Measurements from ENCODE around the gene PEAR1.

The PEAR1 gene

DNA sequence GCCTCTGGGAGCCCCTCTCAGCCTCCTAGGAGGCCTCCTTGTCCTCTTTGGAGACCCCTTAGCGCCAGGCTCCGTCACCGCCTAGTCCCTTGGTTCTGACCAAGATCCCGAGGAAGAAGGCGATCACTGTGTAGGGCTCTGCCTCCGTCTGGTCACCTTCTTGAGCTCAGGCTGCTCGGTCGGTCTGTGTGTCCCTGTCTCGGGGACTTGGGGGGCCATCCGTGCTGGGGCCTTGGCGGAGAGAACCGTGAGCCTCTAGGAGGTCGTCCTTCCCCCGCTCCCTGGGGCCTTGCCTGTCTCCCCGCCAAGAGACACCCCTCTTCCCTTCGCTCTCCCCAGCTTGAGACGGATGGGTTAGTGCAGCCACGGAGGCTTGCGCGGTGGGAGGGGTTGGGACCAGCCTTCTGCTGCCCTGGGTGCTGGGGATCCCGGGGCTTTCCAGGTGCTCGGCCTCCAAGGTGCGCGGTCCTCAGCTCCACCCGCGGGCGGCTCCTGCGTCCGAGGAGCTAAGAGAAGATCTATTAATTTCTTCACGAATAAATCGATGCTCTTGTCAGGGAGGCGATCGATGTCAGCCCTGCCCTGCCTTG, 33.9 kb upstream of the PEAR1 start:
- no peak for DNase-seq

DNA sequence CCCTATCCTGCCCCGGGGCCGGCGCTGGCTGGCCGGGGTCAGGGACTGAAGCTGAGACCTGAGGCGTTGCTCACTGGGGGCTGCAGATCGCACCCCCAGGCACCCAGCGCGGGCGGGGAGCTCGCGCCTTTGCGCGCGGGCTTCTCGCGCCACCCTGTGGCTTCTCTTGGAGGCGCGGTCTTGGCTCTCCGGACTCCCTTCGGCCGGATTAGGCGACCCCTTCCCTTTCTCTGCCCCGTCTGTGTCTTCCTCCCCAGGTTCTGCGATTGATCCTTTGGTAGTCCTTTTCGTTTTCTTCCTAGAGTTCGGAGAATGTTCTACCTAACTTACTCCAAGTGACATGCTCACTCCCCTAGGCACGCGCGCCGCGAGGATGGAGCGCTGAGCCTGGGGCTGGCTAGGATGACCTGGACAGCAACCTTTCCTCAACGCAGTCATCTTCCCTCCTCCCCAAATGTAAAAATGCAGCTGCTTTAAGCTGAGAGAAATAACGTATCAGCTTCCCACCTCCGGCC, 33.3 kb upstream of the PEAR1 start:
- DNase-seq, result peak; percentile 35

DNA sequence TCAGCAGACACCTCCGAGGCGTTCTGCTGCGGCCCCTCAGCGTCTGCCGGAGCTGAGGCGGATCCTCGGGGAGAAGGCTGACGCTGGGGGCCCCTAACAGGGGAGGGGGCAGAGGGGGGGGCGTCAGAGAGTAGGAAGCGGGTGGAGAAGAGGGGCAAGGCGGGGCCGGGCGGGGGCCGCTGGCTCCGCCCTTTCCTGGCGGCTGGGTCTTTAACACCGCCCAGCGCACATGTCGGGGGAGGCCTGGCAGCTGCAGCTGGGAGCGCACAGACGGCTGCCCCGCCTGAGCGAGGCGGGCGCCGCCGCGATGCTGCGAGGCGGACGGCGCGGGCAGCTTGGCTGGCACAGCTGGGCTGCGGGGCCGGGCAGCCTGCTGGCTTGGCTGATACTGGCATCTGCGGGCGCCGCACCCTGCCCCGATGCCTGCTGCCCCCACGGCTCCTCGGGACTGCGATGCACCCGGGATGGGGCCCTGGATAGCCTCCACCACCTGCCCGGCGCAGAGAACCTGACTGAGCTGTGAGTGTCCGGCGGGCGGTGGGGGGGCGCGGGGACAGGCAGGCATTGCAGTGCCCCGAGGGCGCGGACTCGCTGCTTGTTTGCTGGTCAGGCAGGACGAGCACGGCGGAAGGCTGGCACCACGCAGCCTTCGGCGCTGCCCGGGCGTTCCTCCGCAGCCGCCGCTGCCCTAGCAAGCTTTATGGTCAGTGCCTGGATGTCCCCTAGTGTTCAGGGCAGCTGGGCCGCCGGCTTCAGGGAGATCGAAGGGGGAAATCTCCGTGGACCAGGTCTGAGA, 32.7 kb upstream of the PEAR1 start, which contains the start of gene NTRK1:
TSS of gene NTRK1 (plus strand) at position 238 of the 796 bp plus-strand sequence. CDS start at position 308, 70 bp downstream.
- DNase-seq, result peak; percentile 28

DNA sequence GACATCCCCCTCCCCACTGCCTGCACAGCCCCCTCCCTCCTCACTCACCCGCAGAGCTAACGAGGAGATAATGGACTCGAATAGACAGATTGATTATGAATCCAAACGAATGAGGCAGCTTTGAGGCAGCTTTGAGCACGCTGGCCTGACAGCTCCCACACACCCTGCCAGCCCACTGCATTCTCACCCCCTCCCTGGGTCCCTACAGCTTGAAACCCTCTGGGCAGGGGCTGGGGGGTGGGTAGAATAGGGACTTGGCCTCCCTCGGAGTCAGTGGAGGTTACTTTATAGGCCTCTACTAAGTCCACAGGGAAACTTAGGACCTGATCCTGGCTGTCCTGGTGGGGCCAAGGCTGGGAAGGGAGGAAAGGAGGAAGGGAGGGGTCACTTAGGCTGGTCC, 30.9 kb upstream of the PEAR1 start:
- DNase-seq, result no peak

DNA sequence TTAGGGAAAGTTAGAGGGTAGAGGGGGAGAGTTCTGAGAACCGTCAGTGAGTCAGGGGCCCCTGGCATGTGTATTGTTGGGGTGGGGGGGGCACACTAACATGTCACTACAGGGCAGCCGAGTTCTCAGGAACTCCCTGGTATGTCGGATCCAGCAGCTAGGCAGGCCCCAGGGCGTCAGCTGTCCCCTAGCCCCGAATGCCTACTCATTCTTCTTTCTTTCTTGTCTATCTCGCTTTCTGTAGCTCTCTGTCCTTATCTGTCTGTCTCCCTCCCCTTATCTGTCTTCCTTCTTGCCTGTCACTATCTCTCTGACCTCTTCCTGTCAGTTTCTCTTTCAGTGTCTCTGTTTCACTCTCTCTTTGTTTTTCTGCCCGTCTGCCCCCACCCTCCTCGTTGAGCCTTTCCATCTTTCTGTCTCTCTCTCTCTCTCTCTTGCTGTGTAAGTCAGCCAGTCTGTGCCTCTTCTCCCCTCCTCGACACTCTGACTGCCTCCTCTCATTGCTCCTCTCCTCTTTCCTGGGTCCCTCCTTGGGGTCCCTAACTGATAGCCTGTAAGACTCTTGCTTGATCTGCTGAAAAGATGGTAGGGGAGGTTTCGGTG, 30.4 kb upstream of the PEAR1 start:
- DNase-seq, result no peak

DNA sequence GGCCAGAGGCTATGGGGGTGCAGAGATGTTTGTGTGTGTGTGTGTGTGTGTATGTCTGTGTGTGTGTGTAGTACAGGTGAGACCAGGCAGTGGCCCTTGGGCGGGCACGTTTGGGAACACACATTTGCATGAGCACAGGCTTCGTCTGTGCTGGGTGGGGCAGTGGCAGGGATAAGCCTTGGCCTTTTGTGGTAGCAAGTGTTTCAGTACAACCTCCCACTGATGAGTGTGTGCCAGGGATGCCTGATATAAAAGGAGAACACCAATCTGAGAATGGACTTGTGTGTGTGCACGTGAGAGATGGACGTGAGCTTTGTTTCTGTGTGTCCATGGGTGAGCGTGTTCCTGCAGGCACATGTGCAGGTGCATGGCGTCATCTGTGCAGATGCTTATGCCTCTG, 29.9 kb upstream of the PEAR1 start:
- DNase-seq, result no peak

DNA sequence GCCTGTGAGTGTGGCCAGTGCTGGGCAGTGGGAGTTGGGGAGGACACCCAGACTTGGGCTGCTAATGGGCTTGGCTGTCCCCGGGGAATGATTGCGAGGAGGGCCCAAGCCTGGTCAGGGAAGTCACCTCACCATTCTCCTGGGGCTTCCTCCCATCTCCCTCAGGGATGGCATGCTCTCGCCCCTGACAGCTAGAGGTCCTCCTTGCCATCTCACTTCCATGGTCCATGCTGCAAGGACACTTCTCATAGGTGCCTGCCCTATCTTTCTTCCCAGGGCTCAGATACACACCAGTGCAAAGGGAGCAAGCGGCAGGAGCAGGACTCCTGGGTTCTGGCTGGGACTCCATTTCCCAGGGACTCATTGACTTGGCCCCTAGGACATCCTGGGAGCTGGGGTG, 28.7 kb upstream of the PEAR1 start:
- no peak for DNase-seq

DNA sequence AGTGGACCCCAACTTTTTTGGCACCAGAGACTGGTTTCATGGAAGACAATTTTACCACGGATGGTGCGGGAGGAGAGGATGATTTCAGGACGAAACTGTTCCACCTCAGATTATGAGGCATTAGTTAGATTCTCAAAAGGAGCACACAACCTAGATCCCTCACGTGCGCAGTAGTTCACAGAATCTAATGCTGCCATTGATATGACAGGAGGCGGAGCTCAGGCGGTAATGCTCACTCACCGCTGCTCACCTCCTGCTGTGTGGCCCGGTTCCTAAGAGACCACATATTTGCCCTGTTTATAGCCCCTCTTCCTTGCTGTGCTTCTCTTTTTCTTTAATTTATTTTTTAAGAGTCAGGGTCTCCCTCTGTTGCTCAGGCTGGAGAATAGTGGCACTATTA, 28.3 kb upstream of the PEAR1 start:
- DNase-seq, result no peak

DNA sequence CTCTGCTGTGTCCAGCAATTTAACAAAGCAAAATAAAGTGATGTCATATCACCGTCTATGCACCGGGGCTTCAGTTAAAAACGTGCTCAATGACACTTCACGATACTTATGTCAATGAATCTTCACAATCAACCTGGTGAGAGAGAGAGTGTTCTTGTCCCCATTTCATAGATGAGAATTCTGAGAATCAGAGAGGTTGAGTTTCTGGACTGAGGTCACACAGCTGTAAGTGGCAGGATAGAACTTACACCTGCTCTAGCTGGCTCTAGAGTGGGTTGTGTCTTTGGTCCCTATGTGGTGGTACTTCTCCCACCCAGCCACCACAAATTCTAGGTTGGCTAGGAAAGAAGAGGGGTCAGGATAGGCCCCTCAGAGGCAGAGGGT, 27.7 kb upstream of the PEAR1 start:
- no peak for DNase-seq

DNA sequence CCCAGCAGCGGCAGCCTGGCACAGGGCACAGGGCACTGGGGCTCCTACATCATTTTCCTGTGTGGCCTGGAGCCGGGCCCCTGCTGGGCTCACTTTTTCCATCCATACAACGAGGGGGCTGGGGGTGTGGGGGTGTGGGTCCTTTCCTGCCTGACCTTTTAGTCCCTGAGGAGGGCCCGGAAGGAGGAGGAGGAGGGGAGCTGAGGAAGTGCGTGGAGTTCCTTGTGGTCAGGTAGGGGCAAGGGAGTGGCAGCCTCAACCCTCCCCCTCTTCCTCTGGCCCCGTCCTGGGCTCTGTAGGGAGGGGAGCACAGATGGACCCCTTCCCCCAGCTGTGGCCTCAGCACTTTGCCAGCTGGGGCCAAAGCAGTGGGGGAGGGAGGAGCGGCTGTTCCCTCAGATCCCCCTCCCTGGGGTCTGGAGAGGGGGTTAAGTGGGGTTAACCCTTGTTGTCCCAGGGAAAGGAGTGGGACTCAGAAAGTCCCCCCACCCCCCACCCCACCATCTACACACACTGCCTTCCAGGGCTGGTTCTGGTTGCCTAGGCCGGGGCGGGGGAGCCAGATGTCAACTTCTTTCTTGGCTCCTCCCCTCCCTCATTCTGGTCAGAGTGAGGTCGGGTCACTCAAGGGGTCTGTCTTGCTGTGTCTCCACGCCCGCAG, 27.1 kb upstream of the PEAR1 start:
- DNase-seq, result no peak

DNA sequence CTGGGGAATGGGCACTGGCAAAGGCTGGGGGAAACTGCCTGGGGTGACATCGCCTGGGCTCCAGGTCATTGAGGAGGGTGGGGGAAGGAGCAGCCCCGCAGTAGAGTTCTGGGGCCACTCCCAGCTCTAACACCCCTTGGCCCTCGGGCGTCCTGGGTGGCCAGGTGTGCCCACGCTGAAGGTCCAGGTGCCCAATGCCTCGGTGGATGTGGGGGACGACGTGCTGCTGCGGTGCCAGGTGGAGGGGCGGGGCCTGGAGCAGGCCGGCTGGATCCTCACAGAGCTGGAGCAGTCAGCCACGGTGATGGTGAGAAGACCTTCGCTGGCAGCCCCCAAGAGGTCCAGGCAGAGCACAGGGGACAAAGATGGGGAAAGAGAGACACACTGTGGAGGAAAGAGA, 25.2 kb upstream of the PEAR1 start:
- no peak for DNase-seq

DNA sequence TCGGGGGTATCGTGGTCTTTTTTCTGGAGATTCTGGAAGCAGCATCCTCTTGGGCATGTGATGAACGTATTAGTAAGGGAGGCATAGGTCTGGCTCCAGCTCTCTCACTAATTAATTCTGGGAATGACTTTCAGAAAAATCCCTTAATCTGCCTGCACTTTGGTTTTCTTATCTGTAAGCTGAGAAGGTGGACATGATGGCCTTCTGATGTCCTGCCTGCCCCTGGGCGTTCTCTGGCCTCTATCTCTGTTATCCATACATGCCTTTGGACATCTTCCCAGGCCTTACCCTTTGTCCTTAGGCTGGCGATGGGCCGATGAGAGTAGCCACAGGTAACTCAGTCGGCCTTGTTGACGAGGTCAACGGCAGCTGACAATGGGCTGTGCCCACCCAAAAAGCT, 24.1 kb upstream of the PEAR1 start:
- DNase-seq, result no peak

DNA sequence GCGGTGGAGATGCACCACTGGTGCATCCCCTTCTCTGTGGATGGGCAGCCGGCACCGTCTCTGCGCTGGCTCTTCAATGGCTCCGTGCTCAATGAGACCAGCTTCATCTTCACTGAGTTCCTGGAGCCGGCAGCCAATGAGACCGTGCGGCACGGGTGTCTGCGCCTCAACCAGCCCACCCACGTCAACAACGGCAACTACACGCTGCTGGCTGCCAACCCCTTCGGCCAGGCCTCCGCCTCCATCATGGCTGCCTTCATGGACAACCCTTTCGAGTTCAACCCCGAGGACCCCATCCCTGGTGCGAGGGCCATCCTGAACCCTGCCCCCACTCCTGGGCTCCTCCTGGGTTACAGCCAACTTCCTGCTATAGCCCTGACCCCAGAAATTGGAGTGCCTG, 19.9 kb upstream of the PEAR1 start:
- DNase-seq, result no peak

DNA sequence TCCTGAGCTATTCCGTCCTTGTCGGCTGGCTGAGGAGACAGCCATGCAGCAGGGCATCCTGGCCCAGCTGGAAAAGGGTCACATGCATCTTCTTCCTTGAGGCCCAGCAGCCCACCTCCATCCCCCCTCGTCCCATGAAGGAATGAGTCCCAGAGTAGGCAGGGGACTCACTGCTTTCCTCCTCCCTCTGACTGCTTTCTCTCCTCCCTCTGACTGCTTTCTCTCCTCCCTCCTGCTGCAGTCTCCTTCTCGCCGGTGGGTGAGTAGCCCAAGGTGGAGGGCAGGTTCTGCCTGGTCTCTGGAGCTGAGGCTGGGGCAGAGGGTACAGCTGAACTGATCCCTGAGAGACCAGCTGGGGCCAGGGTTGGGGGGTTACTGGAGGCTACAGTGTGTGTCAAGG, 19.4 kb upstream of the PEAR1 start:
- no peak for DNase-seq

DNA sequence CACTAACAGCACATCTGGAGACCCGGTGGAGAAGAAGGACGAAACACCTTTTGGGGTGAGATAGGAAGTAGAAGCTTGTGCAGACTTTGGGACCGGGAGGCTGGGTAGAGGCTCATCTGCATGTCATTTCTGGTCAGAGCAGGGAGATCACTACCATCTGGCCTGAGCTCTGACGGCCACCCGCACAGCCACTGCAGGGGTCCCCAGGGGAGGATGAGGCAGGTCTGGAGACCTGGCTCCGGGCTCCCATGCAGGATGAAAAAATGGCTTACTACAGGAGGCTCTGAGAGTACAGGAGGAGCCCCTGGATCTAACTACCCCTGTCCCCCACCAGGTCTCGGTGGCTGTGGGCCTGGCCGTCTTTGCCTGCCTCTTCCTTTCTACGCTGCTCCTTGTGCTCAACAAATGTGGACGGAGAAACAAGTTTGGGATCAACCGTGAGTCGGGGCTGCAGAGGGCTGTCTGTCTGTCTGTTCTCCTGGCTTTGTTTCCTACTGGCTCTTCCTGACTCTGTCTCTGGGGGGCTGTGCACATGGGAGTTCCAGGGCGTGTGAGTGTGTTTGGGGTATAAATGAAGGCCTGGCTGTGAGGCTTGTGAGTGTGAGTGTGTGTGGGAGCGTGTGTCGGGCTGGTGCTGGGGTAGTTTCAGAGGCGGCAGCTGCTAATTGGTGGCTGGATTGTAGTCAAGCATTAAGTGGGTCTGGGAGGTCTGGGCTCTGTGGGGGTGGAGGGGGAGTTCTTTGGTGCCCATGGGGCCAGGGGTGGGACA, 18.8 kb upstream of the PEAR1 start:
- no peak for DNase-seq

DNA sequence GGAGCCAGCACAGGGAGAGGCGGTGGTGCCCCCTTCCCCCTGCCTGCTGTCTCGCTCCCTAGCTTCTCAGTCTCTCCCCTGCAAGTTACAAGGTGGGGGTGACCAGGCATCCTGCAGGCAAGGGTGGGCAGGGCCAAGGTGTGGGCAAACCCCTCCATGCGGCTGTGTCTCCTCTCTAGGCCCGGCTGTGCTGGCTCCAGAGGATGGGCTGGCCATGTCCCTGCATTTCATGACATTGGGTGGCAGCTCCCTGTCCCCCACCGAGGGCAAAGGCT, 18.2 kb upstream of the PEAR1 start:
- no peak for DNase-seq

DNA sequence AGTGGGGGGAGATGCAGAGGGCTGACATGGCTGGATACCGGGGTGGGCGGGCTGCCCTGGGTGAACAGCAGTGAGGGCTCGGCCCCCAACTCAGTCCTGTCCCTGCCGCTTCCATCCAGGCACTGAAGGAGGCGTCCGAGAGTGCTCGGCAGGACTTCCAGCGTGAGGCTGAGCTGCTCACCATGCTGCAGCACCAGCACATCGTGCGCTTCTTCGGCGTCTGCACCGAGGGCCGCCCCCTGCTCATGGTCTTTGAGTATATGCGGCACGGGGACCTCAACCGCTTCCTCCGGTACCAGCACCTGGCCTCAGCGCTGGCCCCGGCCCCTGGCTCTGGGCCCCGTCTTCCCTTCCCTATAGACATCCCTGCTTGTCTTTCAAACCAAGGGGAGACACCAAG, 17.2 kb upstream of the PEAR1 start:
- no peak for DNase-seq

DNA sequence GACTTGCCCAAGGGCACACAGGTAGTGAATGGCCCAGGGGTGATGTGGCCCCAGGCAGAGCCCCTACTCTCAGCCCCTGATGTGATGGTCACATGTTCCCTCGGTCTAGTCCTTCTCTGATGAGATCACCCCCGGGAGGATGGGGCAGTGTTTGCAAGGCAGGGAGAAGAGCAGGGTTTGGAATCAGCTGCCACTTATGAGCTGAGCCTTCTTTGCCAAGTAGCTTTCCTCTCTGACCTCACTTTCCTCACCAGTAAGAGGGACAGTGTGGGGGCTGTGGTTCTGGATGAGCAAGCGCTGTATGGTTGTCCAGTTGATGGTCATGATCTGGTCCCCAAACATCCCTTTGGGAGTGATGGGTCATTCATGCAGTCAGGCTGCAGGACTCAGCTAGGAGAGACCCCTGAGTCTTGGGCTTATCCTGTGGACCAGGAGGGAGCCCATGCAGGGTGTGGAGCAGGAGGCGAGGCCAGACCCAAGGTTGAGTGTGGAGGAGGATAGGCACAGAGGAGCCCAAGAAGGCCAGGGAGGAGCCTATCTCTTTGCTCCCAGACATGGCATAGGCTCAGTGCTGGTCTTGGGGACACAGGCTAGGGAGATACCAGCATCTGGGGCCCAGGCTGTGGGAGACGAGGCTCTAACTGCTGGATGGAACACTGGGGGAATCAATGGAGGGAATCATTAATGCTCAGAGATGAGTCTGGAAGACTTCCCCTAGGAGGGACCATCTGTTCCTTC, 15.9 kb upstream of the PEAR1 start:
- DNase-seq, result no peak

DNA sequence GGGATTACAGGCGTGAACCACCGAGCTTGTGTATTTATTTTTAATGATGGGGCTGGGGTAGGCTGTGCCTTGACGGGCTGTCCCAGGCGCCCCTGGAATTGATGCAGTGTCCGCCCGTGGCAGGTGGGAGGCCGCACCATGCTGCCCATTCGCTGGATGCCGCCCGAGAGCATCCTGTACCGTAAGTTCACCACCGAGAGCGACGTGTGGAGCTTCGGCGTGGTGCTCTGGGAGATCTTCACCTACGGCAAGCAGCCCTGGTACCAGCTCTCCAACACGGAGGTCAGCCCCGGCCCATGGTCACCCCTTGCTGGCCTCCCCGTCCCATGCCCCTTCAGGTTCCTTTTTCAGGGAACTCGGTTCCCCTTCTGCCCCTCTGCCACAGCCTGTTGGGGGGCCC, 13.6 kb upstream of the PEAR1 start:
- no peak for DNase-seq

DNA sequence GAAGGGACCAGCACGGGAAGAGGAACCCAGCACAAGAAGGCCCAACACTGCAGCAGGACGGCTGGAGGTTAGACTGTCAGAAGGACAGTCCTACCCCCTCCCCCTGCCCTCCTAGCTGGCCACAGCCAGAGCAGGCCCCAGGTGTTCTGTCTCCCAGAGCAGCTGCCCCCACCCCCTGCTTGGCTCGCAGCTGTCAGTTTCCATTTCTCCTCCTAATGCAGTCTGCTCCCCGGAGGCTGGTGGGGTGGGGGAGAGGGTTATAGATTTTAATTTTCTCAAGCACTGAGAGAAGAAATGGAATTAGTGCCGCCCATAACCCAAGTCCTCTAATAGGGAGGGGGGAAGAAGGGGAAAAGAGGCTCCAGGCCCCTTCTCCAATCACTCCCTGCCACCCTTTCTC, 13.0 kb upstream of the PEAR1 start:
- no peak for DNase-seq

DNA sequence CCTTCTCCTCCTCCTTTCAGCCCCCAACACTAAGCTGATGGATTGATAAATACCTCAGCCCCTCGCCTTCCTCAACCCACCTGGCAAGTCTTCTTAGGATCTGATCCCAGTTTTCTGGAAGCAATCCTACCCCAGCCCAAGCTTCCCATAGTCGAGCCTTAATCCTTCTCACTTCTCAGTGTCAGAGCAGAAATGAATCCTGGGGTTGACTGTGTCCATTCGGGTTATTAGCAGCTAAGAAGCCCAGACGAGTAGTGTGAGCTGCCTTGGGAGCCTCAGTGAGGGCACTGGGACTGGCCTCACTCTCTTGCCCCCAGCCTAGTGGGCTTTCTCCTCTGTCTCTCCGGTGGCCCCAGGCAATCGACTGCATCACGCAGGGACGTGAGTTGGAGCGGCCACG, 12.4 kb upstream of the PEAR1 start:
- DNase-seq, result no peak

DNA sequence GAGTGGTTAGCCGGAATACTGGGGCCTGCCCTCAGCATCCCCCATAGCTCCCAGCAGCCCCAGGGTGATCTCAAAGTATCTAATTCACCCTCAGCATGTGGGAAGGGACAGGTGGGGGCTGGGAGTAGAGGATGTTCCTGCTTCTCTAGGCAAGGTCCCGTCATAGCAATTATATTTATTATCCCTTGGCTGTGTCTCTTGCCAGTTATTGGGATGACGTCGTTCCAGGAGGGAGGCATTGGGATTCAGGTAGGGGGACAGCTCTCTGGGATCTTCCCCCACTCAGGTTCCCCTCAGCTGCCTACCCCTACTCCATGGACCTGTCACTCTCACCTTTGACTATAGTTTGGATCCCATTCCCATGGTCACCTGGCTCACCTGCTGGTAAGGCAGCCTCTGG, 11.9 kb upstream of the PEAR1 start:
- DNase-seq, result no peak

Data from fibroblast of skin of abdomen (primary cell).